ENCODE measurements around the gene SRSF6. TPM values are rescaled to one million over a fixed set of nuclear protein-coding genes. Genes with fewer than 3 reads are reported as not detected.

SRSF6 gene
- total RNA-seq, 2 experiments from 2014 or later, result 108 to 162 TPM

DNA sequence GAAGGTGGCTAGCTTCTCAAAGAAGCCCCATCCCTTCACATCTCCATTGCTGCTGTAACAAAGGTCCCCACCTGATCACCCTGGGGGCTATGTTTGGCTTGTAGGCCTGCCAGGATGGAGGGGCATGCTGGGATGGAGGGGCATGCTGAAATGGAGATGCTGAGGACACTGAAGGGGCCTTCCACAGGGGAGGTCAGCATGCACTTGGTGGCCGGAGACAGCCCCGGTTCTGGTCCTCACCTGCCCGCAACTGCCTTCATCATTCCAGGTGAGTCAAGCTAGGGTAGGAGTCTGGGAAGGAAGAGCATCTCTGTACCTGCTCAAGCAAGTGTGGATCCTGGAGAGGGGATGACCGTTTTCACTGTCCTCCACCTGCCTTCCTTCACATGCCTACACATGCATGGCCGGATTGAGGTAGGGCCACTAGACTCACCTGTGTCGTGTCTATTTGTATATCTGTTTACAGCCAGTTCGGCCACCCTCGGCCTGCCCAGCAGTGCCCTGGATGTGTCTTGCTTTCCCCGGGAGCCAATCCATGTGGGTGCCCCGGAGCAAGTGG lies 55.8 kb downstream of the SRSF6 start:
- no peak for ATAC-seq
- Mint-ChIP-seq H3K4me1 (peaks cover 8% of the 10 kb centered on the region), H3K27me3 (peaks cover 11% of the 10 kb centered on the region), H3K36me3 (no peaks in the 10 kb centered on the region), H3K27ac (peak overlapping the region; percentile 27), H3K9me3 (ENCODE audit: low read depth) (no peaks in the 10 kb centered on the region), H3K4me3 (peak overlapping the region; percentile 89)
- no peak for DNase-seq
- CTCF ChIA-PET, result no interaction called here

Other genes starting within 250 kb of the SRSF6 start
- gene L3MBTL1, start 49.8 kb downstream of the SRSF6 start, total RNA-seq, result 1 to 10 TPM; 6.8 to 9.6 TPM
- under 1 TPM in 1 of 2 experiments, not detected in 1; 0.26 TPM for gene SGK2, start 101.1 kb downstream of the SRSF6 start, total RNA-seq
- 10 to 100 TPM; 15.9 to 18.3 TPM for gene IFT52, start 133.0 kb downstream of the SRSF6 start, total RNA-seq
- 100 to 1,000 TPM; 114 to 118 TPM for gene MYBL2, start 209.2 kb downstream of the SRSF6 start, total RNA-seq